Activated B cell treated with CpG ODN at 0.5 μM for 24 hours (primary cell): ENCODE data around the gene ABCB11. TPM values are rescaled to one million over a fixed set of nuclear protein-coding genes. Genes with fewer than 3 reads are reported as not detected.

Experiments
- ATAC-seq: fragments of 200-7000 bp; cut with Tn5 transposase; one replicate; pipeline ENCODE4 v1.10.0; 2021; ENCODE audit warnings: low read depth, mild to moderate bottlenecking, moderate library complexity
- CTCF ChIA-PET: fragments of 350-600 bp; sonication (Branson Sonifier 250); formaldehyde crosslinking; loops from one replicate; lab custom pipeline; 2021; ENCODE audit warnings: antibody characterized with exemption; lab: Charles Lee
- POLR2A ChIA-PET: fragments of 350-600 bp; sonication (Branson Sonifier 250); formaldehyde crosslinking; loops from one replicate; lab custom pipeline; 2021; ENCODE audit warnings: antibody characterized with exemption; lab: Charles Lee
- DNase-seq: peaks from one replicate; pipeline ENCODE4 v3.0.0; 2022
- H3K27ac Mint-ChIP-seq: one replicate; pipeline ENCODE4 v1.8.0; 2020; ENCODE audit warnings: mixed read lengths
- H3K27me3 Mint-ChIP-seq: one replicate; pipeline ENCODE4 v1.8.0; 2021; ENCODE audit warnings: mixed read lengths
- H3K36me3 Mint-ChIP-seq: one replicate; pipeline ENCODE4 v1.8.0; 2021; ENCODE audit warnings: low read depth, mixed read lengths
- H3K4me1 Mint-ChIP-seq: one replicate; pipeline ENCODE4 v1.8.0; 2021; ENCODE audit warnings: mixed read lengths
- H3K4me3 Mint-ChIP-seq: one replicate; pipeline ENCODE4 v1.8.0; 2020; ENCODE audit warnings: mild to moderate bottlenecking, mixed read lengths
- H3K9me3 Mint-ChIP-seq: one replicate; pipeline ENCODE4 v1.8.0; 2020; ENCODE audit warnings: mixed read lengths
- intact Hi-C: fragments of 100-400 bp; cut with micrococcal nuclease; formaldehyde crosslinking; loops from one replicate; pipeline ENCODE4 v1.15.1; 2024
- total RNA-seq: library from RNA; stranded (reverse); gene quantifications from 2 replicates; pipeline ENCODE4 v1.2.3, GENCODE V29; 2022
- TF ChIP-seq, protein P1 (sequence below): fragments of 200-600 bp; IDR thresholded peaks from one replicate; pipeline ENCODE4 v1.8.0; 2022; ENCODE audit warnings: antibody characterized with exemption, mild to moderate bottlenecking

Gene ABCB11
- 0.05 TPM in 1 of 2 replicates, not detected in the other for total RNA-seq

DNA sequence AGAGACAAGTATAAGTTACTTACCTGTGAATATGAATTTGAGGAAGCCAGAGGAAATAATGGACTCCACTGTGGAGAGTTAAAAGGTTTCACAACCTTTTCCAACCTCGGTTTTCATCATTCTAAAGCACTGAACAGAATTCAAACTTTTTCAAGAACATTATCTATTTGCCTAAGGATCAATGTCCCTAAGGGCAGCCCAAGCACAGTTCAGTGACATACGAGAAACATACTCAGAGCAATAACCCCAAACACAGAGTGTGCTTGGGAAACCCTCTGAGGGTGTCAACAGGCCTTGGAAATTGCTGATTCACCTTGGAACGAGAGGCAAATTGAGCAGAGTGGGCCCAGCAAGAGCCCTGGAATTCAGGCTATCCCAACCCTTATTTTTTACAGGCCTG, at the start of gene ABCB11:
ABCB11 (minus strand) TSS at position 123 of the 400 bp plus-strand sequence. CDS start 13,199 bp downstream, outside the sequence.
- Mint-ChIP-seq H3K36me3 (no peaks in the 10 kb centered on the region), H3K27ac (no peak within 1 kb of the TSS), H3K9me3 (peaks cover 7% of the 10 kb centered on the region), H3K27me3 (no peaks in the 10 kb centered on the region), H3K4me3 (no peak within 1 kb of the TSS), H3K4me1 (no peaks in the 10 kb centered on the region)
- ATAC-seq (no peak), DNase-seq (no peak)
- intact Hi-C loops = no loop called here
- TF ChIP-seq, protein P1, sequence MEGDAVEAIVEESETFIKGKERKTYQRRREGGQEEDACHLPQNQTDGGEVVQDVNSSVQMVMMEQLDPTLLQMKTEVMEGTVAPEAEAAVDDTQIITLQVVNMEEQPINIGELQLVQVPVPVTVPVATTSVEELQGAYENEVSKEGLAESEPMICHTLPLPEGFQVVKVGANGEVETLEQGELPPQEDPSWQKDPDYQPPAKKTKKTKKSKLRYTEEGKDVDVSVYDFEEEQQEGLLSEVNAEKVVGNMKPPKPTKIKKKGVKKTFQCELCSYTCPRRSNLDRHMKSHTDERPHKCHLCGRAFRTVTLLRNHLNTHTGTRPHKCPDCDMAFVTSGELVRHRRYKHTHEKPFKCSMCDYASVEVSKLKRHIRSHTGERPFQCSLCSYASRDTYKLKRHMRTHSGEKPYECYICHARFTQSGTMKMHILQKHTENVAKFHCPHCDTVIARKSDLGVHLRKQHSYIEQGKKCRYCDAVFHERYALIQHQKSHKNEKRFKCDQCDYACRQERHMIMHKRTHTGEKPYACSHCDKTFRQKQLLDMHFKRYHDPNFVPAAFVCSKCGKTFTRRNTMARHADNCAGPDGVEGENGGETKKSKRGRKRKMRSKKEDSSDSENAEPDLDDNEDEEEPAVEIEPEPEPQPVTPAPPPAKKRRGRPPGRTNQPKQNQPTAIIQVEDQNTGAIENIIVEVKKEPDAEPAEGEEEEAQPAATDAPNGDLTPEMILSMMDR = no peak
- POLR2A ChIA-PET = no interaction called here
- CTCF ChIA-PET = no interaction called here

DNA sequence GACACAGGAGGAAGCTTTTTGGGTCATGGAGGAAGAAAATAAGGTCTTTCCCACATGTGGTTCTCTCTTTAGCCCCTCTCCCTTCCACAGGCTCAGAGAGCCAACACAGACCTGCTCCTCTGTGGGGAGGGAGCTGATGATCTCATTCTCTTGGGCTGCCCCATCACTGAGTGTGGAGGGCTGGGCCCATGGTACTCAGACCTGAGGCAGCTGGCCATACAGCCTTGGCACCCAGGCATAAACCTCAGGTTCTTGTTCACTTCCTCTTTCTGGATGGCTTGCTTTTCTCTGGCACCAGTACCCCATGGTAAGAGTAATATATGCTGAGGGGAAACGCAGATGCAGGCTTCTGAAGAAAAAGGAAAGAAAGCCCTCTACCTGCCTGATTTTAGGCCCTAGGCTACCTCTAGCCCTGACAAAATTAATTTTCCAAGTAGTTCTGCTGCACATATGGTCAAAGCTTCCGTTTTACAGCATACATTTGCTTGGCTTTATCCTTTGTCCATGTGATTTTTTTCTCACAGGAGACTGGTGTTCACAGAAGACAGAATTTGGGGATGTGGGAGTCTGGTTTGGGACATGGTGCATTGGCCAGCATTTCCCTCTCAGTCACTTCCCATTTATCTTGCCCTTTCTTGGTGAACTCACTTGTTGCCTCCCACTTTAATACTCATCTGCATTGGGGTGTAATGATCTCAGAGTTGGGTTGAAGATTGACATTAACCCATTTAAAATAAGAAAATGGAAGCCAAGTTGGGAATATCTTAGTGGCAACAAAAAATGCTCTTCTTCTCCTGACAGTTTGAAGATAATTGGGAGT, 49.3 kb upstream of the ABCB11 start:
- TF ChIP-seq, protein P1 = no peak
- Mint-ChIP-seq H3K27me3 (no peaks in the 10 kb centered on the region), H3K4me1 (peaks cover 36% of the 10 kb centered on the region), H3K27ac (no peak overlapping the region), H3K9me3 (no peaks in the 10 kb centered on the region), H3K4me3 (no peak overlapping the region), H3K36me3 (no peaks in the 10 kb centered on the region)
- POLR2A ChIA-PET = no interaction called here
- ATAC-seq (peak; percentile 90), DNase-seq (no peak)
- intact Hi-C loops = no loop called here
- CTCF ChIA-PET = no interaction called here

DNA sequence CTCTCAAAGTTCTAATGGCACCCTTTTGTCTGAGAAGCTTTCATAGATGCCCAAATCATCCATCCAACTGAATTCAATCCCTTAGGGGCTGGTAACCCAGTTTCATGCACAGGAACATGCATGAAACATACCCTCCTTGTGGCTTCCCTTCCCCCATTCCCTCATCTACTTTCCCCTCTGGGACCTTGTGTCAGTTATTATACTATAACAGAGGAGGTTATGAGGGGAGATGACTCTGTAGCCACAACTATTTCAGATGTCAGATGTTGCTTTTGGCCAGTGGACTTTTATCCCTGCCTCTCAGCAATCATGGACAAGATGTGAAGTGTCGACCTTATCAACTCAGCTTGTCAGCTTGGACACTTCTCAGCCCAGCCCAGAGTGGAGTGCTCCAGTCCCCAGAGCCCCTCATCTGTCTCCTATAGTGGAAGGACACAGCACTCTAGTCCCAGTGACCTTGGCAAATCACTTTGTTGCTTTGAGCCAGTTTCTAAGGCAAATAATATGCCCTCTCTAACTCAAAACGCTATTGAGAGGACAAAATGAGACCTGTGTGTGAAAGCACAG, 46.6 kb upstream of the ABCB11 start:
- ChIA-PET POLR2A (no interaction called here), CTCF (no interaction called here)
- Mint-ChIP-seq H3K27ac (no peak overlapping the region), H3K9me3 (no peaks in the 10 kb centered on the region), H3K4me3 (no peak overlapping the region), H3K4me1 (peaks cover 40% of the 10 kb centered on the region), H3K36me3 (no peaks in the 10 kb centered on the region), H3K27me3 (no peaks in the 10 kb centered on the region)
- intact Hi-C loops = no loop called here
- ATAC-seq = no peak
- no peak for DNase-seq
- TF ChIP-seq, protein P1 = no peak

DNA sequence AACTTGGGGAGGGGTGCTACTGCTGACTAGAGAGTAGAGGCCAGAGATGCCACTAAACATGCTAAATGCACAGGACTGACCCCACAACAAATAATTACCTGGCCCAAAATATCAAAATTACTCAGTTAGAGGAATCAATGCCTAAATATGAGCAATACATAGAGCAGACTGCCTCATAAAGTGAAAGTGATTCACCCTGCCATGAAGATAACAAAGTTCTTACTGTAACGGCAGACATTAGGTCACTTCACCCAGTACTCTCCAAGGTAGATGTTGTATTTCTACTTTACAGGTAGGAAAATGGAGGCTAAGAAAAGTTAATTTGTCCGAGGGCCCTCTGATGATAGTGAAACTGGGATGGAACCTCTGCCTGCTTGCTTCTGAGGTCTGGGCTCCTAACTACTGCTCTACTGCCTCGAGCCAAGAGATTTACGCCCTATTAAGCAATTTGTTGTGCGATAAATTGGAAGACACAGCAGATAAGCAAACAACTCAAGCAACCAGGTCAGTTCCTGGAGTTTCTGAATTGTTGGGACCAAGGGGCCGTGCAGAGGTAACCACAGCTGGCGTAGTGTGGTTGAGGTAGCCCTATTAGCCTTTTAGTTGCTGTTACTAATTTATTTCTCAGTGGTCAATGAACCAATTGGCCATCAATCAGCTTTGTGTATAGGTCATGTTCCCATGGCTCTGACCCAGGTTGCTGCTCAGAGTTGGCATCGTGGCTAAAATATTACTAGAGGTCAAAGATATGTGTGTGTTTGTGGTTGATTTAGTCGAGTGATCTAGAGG, 43.0 kb upstream of the ABCB11 start:
- intact Hi-C loops = no loop called here
- H3K9me3 Mint-ChIP-seq = no peaks in the 10 kb centered on the region

More for the DNA sequence above, 43.0 kb upstream of the ABCB11 start:
- DNase-seq (no peak), ATAC-seq (peak; percentile 25)
- peaks cover 31% of the 10 kb centered on the region for H3K4me1 Mint-ChIP-seq
- H3K4me3 Mint-ChIP-seq = peak overlapping the region; percentile 19
- TF ChIP-seq, protein P1 = no peak
- H3K27me3 Mint-ChIP-seq = no peaks in the 10 kb centered on the region
- no peak overlapping the region for H3K27ac Mint-ChIP-seq
- H3K36me3 Mint-ChIP-seq = no peaks in the 10 kb centered on the region
- CTCF ChIA-PET = no interaction called here
- POLR2A ChIA-PET = no interaction called here
